ENCODE data around the gene TMCO6.
A peak's percentile ranks its signal among the peaks of the same experiment; 100 is the strongest.
"Not testable (repeated sequence)": the region's sequence is repeated elsewhere in the genome, so short reads cannot be mapped to it uniquely, and the experiment has no call there.

Gene TMCO6

GRCh38 chr5:140639148-140639981 lies at the start of gene TMCO6:
Gene TMCO6 (plus strand): TSS chr5:140639451. CDS start chr5:140639528, 77 bp downstream.
- peak; percentile 88 to 89 for DNase-seq

- no peak for DNase-seq
Observed at GRCh38 chr5:140590861-140591260, 48.4 kb upstream of the TMCO6 start.

- DNase-seq, result no peak
Observed at GRCh38 chr5:140591747-140592372, 47.4 kb upstream of the TMCO6 start.

- not testable (repeated sequence) for DNase-seq
Observed at GRCh38 chr5:140593070-140593469, 46.2 kb upstream of the TMCO6 start.

GRCh38 chr5:140594169-140594568 lies 45.1 kb upstream of the TMCO6 start:
- no peak for DNase-seq

- no peak for DNase-seq
Observed at GRCh38 chr5:140595538-140596300, 43.5 kb upstream of the TMCO6 start.

- DNase-seq, result no peak
Observed at GRCh38 chr5:140596321-140596741, 42.9 kb upstream of the TMCO6 start.

GRCh38 chr5:140598836-140599235 lies 40.4 kb upstream of the TMCO6 start:
- DNase-seq, result no peak

GRCh38 chr5:140600096-140600495 lies 39.2 kb upstream of the TMCO6 start:
- no peak for DNase-seq

GRCh38 chr5:140602147-140602546 lies 37.1 kb upstream of the TMCO6 start:
- no peak for DNase-seq

- DNase-seq, result not testable (repeated sequence)
Observed at GRCh38 chr5:140603446-140603698, 35.9 kb upstream of the TMCO6 start.

GRCh38 chr5:140603734-140604133 lies 35.5 kb upstream of the TMCO6 start:
- no peak for DNase-seq

GRCh38 chr5:140605879-140606278 lies 33.4 kb upstream of the TMCO6 start:
- no peak for DNase-seq

- no peak for DNase-seq
Observed at GRCh38 chr5:140607031-140607430, 32.2 kb upstream of the TMCO6 start.

GRCh38 chr5:140608722-140609121 lies 30.5 kb upstream of the TMCO6 start:
- DNase-seq, result no peak

GRCh38 chr5:140609126-140609525 lies 30.1 kb upstream of the TMCO6 start:
- no peak for DNase-seq

- DNase-seq, result no peak
Observed at GRCh38 chr5:140611020-140611521, 28.2 kb upstream of the TMCO6 start.

- DNase-seq, result no peak
Observed at GRCh38 chr5:140622301-140622700, 16.9 kb upstream of the TMCO6 start.

- DNase-seq, result not testable (repeated sequence)
Observed at GRCh38 chr5:140623061-140623460, 16.2 kb upstream of the TMCO6 start.

GRCh38 chr5:140624886-140625285 lies 14.4 kb upstream of the TMCO6 start:
- DNase-seq, result not testable (repeated sequence)

GRCh38 chr5:140627972-140628371 lies 11.3 kb upstream of the TMCO6 start:
- no peak for DNase-seq

- no peak for DNase-seq
Observed at GRCh38 chr5:140628711-140629110, 10.5 kb upstream of the TMCO6 start.

GRCh38 chr5:140630292-140631035 lies 8.8 kb upstream of the TMCO6 start:
- no peak for DNase-seq

Measured in NCI-H2081 (cell line).